Activated naive CD4-positive, alpha-beta T cell treated with anti-CD3 and anti-CD28 coated beads, Interleukin-2, amount 50 U/mL, for 24 hours (primary cell): ENCODE results near the gene HES2.
A peak's percentile ranks its signal among the peaks of the same experiment; 100 is the strongest.
"Not testable (repeated sequence)": the region's sequence is repeated elsewhere in the genome, so short reads cannot be mapped to it uniquely, and the experiment has no call there.

Experiments used
- H3K27ac Mint-ChIP-seq: one replicate; pipeline ENCODE4 v1.8.0; 2021; ENCODE audit warnings: mild to moderate bottlenecking, mixed read lengths
- H3K27me3 Mint-ChIP-seq: one replicate; pipeline ENCODE4 v1.8.0; 2021; ENCODE audit warnings: mixed read lengths
- H3K36me3 Mint-ChIP-seq: one replicate; pipeline ENCODE4 v1.8.0; 2021; ENCODE audit warnings: mixed read lengths
- H3K4me1 Mint-ChIP-seq: one replicate; pipeline ENCODE4 v1.8.0; 2021; ENCODE audit warnings: mixed read lengths
- H3K4me3 Mint-ChIP-seq: one replicate; pipeline ENCODE4 v1.8.0; 2021; ENCODE audit warnings: mild to moderate bottlenecking, mixed read lengths
- H3K9me3 Mint-ChIP-seq: one replicate; pipeline ENCODE4 v1.8.0; 2021; ENCODE audit warnings: mixed read lengths

HES2 gene

GRCh38 chr1:6393400-6394187, 26.1 kb downstream of the HES2 start, which contains the start of gene ACOT7:
Gene ACOT7 (minus strand): TSS chr1:6393767. CDS start chr1:6393399, 368 bp downstream.
- no peaks in the 10 kb centered on the region for H3K27me3 Mint-ChIP-seq
- H3K4me3 Mint-ChIP-seq: peak within 1 kb of the TSS; percentile 90
- no peaks in the 10 kb centered on the region for H3K9me3 Mint-ChIP-seq
- peaks cover 22% of the 10 kb centered on the region for H3K4me1 Mint-ChIP-seq
- peak within 1 kb of the TSS; percentile 96 for H3K27ac Mint-ChIP-seq
- no peaks in the 10 kb centered on the region for H3K36me3 Mint-ChIP-seq

GRCh38 chr1:6392809-6393399, 26.8 kb downstream of the HES2 start:
- Mint-ChIP-seq H3K4me1 (peaks cover 22% of the 10 kb centered on the region), H3K4me3 (peak overlapping the region; percentile 89), H3K36me3 (no peaks in the 10 kb centered on the region), H3K27me3 (no peaks in the 10 kb centered on the region), H3K27ac (peak overlapping the region; percentile 82), H3K9me3 (no peaks in the 10 kb centered on the region)

GRCh38 chr1:6391951-6392808, 27.5 kb downstream of the HES2 start:
- Mint-ChIP-seq H3K9me3 (no peaks in the 10 kb centered on the region), H3K27me3 (no peaks in the 10 kb centered on the region), H3K4me3 (peak overlapping the region; percentile 88), H3K4me1 (peaks cover 22% of the 10 kb centered on the region), H3K27ac (peak overlapping the region; percentile 30), H3K36me3 (no peaks in the 10 kb centered on the region)

- Mint-ChIP-seq H3K4me1 (peaks cover 19% of the 10 kb centered on the region), H3K9me3 (no peaks in the 10 kb centered on the region), H3K4me3 (no peak overlapping the region), H3K27me3 (no peaks in the 10 kb centered on the region), H3K36me3 (no peaks in the 10 kb centered on the region), H3K27ac (no peak overlapping the region)
Observed at GRCh38 chr1:6389971-6390370, 29.7 kb downstream of the HES2 start.

GRCh38 chr1:6386371-6386949, 33.3 kb downstream of the HES2 start:
- Mint-ChIP-seq H3K4me1 (no peaks in the 10 kb centered on the region), H3K27ac (no peak overlapping the region), H3K36me3 (no peaks in the 10 kb centered on the region), H3K9me3 (no peaks in the 10 kb centered on the region), H3K27me3 (no peaks in the 10 kb centered on the region), H3K4me3 (no peak overlapping the region)

GRCh38 chr1:6385488-6386191, 34.1 kb downstream of the HES2 start:
- Mint-ChIP-seq H3K36me3 (no peaks in the 10 kb centered on the region), H3K4me1 (no peaks in the 10 kb centered on the region), H3K27ac (no peak overlapping the region), H3K9me3 (no peaks in the 10 kb centered on the region), H3K4me3 (no peak overlapping the region), H3K27me3 (no peaks in the 10 kb centered on the region)

- no peaks in the 10 kb centered on the region for H3K9me3 Mint-ChIP-seq
- no peak overlapping the region for H3K27ac Mint-ChIP-seq
- H3K27me3 Mint-ChIP-seq: no peaks in the 10 kb centered on the region
- no peaks in the 10 kb centered on the region for H3K36me3 Mint-ChIP-seq
- no peak overlapping the region for H3K4me3 Mint-ChIP-seq
- no peaks in the 10 kb centered on the region for H3K4me1 Mint-ChIP-seq
Observed at GRCh38 chr1:6384962-6385361, 34.8 kb downstream of the HES2 start.

GRCh38 chr1:6384135-6384534, 35.6 kb downstream of the HES2 start:
- no peaks in the 10 kb centered on the region for H3K27me3 Mint-ChIP-seq

GRCh38 chr1:6380037-6380436, 39.7 kb downstream of the HES2 start:
- no peaks in the 10 kb centered on the region for H3K36me3 Mint-ChIP-seq
- H3K4me1 Mint-ChIP-seq: no peaks in the 10 kb centered on the region
- no peak overlapping the region for H3K27ac Mint-ChIP-seq
- H3K4me3 Mint-ChIP-seq: no peak overlapping the region
- no peaks in the 10 kb centered on the region for H3K9me3 Mint-ChIP-seq
- no peaks in the 10 kb centered on the region for H3K27me3 Mint-ChIP-seq

More at GRCh38 chr1:6384135-6384534, 35.6 kb downstream of the HES2 start:
- Mint-ChIP-seq H3K9me3 (no peaks in the 10 kb centered on the region), H3K36me3 (no peaks in the 10 kb centered on the region), H3K4me1 (no peaks in the 10 kb centered on the region), H3K4me3 (no peak overlapping the region), H3K27ac (no peak overlapping the region)

GRCh38 chr1:6378096-6378746, 41.5 kb downstream of the HES2 start:
- H3K4me1 Mint-ChIP-seq: no peaks in the 10 kb centered on the region
- no peaks in the 10 kb centered on the region for H3K27me3 Mint-ChIP-seq
- no peaks in the 10 kb centered on the region for H3K9me3 Mint-ChIP-seq
- no peak overlapping the region for H3K27ac Mint-ChIP-seq
- H3K36me3 Mint-ChIP-seq: no peaks in the 10 kb centered on the region
- H3K4me3 Mint-ChIP-seq: no peak overlapping the region

GRCh38 chr1:6373961-6374720, 45.6 kb downstream of the HES2 start:
- H3K27me3 Mint-ChIP-seq: no peaks in the 10 kb centered on the region
- H3K27ac Mint-ChIP-seq: no peak overlapping the region
- no peaks in the 10 kb centered on the region for H3K9me3 Mint-ChIP-seq
- H3K4me1 Mint-ChIP-seq: no peaks in the 10 kb centered on the region
- H3K4me3 Mint-ChIP-seq: no peak overlapping the region
- H3K36me3 Mint-ChIP-seq: no peaks in the 10 kb centered on the region

- not testable (repeated sequence) for H3K36me3 Mint-ChIP-seq, H3K9me3 Mint-ChIP-seq, H3K4me1 Mint-ChIP-seq, H3K4me3 Mint-ChIP-seq, H3K27me3 Mint-ChIP-seq, H3K27ac Mint-ChIP-seq
Observed at GRCh38 chr1:6372236-6372635, 47.5 kb downstream of the HES2 start.

GRCh38 chr1:6370006-6370405, 49.7 kb downstream of the HES2 start:
- H3K4me3 Mint-ChIP-seq: no peak overlapping the region
- H3K36me3 Mint-ChIP-seq: no peaks in the 10 kb centered on the region
- H3K9me3 Mint-ChIP-seq: no peaks in the 10 kb centered on the region
- no peaks in the 10 kb centered on the region for H3K27me3 Mint-ChIP-seq
- H3K27ac Mint-ChIP-seq: no peak overlapping the region
- H3K4me1 Mint-ChIP-seq: peaks cover 10% of the 10 kb centered on the region

- Mint-ChIP-seq H3K36me3 (no peaks in the 10 kb centered on the region), H3K9me3 (no peaks in the 10 kb centered on the region), H3K4me1 (peaks cover 29% of the 10 kb centered on the region), H3K27ac (no peak overlapping the region), H3K27me3 (no peaks in the 10 kb centered on the region), H3K4me3 (no peak overlapping the region)
Observed at GRCh38 chr1:6367381-6368012, 52.2 kb downstream of the HES2 start.
